ENCODE data around the gene HOMER1. TPM values are rescaled to one million over a fixed set of nuclear protein-coding genes. Genes with fewer than 3 reads are reported as not detected.
A peak's percentile ranks its signal among the peaks of the same experiment; 100 is the strongest.

The HOMER1 gene
- total RNA-seq, 6 experiments from 2014 or later: 2.0 to 5.1 (median 2.9) TPM

GRCh38 chr5:79378510-79379186 is 135.3 kb downstream of the HOMER1 start:
- H3K27me3 Mint-ChIP-seq (ENCODE audit: insufficient read depth): no peaks in the 10 kb centered on the region; the same call in 1 of the 2 replicates
- no peak for DNase-seq
- H3K27ac Mint-ChIP-seq: no peak overlapping the region

GRCh38 chr5:79357398-79357797 is 156.5 kb downstream of the HOMER1 start:
- H3K4me1 Mint-ChIP-seq (ENCODE audit: low read depth): no peaks in the 10 kb centered on the region
- H3K27ac Mint-ChIP-seq: no peak overlapping the region
- H3K27me3 Mint-ChIP-seq (ENCODE audit: insufficient read depth): no peaks in the 10 kb centered on the region
- no peak overlapping the region for H3K4me3 Mint-ChIP-seq
- H3K36me3 Mint-ChIP-seq (ENCODE audit: low read depth): peaks cover 4% of the 10 kb centered on the region
- TF ChIP-seq CTCF (IDR thresholded peaks at IDR 0.05): no peak
- peaks cover 4% of the 10 kb centered on the region; the same call in 1 of the 2 replicates for H3K9me3 Mint-ChIP-seq
- DNase-seq: no peak

More at GRCh38 chr5:79378510-79379186, 135.3 kb downstream of the HOMER1 start:
- no peaks in the 10 kb centered on the region for H3K4me1 Mint-ChIP-seq (ENCODE audit: low read depth)
- peaks cover 29% of the 10 kb centered on the region for H3K36me3 Mint-ChIP-seq (ENCODE audit: low read depth)
- no peak for TF ChIP-seq CTCF (IDR thresholded peaks at IDR 0.05)
- H3K9me3 Mint-ChIP-seq: peaks cover 26% of the 10 kb centered on the region
- H3K4me3 Mint-ChIP-seq: no peak overlapping the region

- TF ChIP-seq CTCF (IDR thresholded peaks at IDR 0.05): no peak
- H3K4me1 Mint-ChIP-seq (ENCODE audit: low read depth): peaks cover 11% of the 10 kb centered on the region
- H3K36me3 Mint-ChIP-seq (ENCODE audit: low read depth): peaks cover 5% of the 10 kb centered on the region; the same call in 1 of the 2 replicates
- no peak overlapping the region for H3K4me3 Mint-ChIP-seq
- H3K27ac Mint-ChIP-seq: no peak overlapping the region
- no peak for DNase-seq
- peaks cover 4% of the 10 kb centered on the region; the same call in 1 of the 2 replicates for H3K9me3 Mint-ChIP-seq
- H3K27me3 Mint-ChIP-seq (ENCODE audit: insufficient read depth): peaks cover 1% of the 10 kb centered on the region; the same call in 1 of the 2 replicates
Measured at GRCh38 chr5:79349881-79350280, 164.1 kb downstream of the HOMER1 start.

- Mint-ChIP-seq H3K36me3 (ENCODE audit: low read depth) (peaks cover 5% of the 10 kb centered on the region; the same call in 1 of the 2 replicates), H3K4me3 (no peak overlapping the region), H3K27ac (no peak overlapping the region), H3K9me3 (peaks cover 4% of the 10 kb centered on the region; the same call in 1 of the 2 replicates), H3K27me3 (ENCODE audit: insufficient read depth) (peaks cover 1% of the 10 kb centered on the region; the same call in 1 of the 2 replicates), H3K4me1 (ENCODE audit: low read depth) (peaks cover 11% of the 10 kb centered on the region)
- TF ChIP-seq CTCF (IDR thresholded peaks at IDR 0.05): no peak
- DNase-seq: no peak
Measured at GRCh38 chr5:79349047-79349446, 164.9 kb downstream of the HOMER1 start.

GRCh38 chr5:79346420-79346824 is 167.5 kb downstream of the HOMER1 start:
- H3K4me3 Mint-ChIP-seq: no peak overlapping the region
- H3K27me3 Mint-ChIP-seq (ENCODE audit: insufficient read depth): peaks cover 4% of the 10 kb centered on the region
- H3K36me3 Mint-ChIP-seq (ENCODE audit: low read depth): no peaks in the 10 kb centered on the region
- peaks cover 11% of the 10 kb centered on the region for H3K4me1 Mint-ChIP-seq (ENCODE audit: low read depth)
- no peaks in the 10 kb centered on the region for H3K9me3 Mint-ChIP-seq
- peak overlapping the region; percentile 79 for H3K27ac Mint-ChIP-seq
- DNase-seq: peak; percentile 78
- no peak for TF ChIP-seq CTCF (IDR thresholded peaks at IDR 0.05)
